SU-DHL-6 (cell line): ENCODE data around the gene VDAC1.

ENCODE experiments used
- H2AFZ ChIP-seq: fragments of 200-600 bp; sonication (generic); 2 replicates; pipeline ENCODE4 v1.6.1; 2014; ENCODE audit warnings: low read depth, mild to moderate bottlenecking, moderate library complexity, mixed read lengths, antibody characterized with exemption, low read length; ENCODE audit not compliant: severe bottlenecking
- H3F3A ChIP-seq: fragments of 200-600 bp; shearing (Covaris generic); 2 replicates; pipeline ENCODE4 v1.6.0; 2016; ENCODE audit warnings: antibody characterized with exemption, mild to moderate bottlenecking; ENCODE audit not compliant: insufficient read depth
- H3K27ac ChIP-seq: fragments of 200-600 bp; sonication (generic); 2 replicates; pipeline ENCODE4 v1.5.1; 2016; ENCODE audit warnings: low read depth, mild to moderate bottlenecking, low read length, moderate library complexity, mixed read lengths
- H3K27me3 ChIP-seq: fragments of 200-600 bp; sonication (generic), shearing (Covaris generic); 2 replicates; pipeline ENCODE4 v1.6.0; 2014; ENCODE audit warnings: mild to moderate bottlenecking, low read length
- H3K36me3 ChIP-seq: fragments of 200-600 bp; sonication (generic); 2 replicates; pipeline ENCODE4 v1.6.1; 2014; ENCODE audit warnings: mild to moderate bottlenecking, low read length, mixed read lengths
- H3K4me2 ChIP-seq: fragments of 300-600, 200-600 bp; shearing (Covaris generic), sonication (generic); 2 replicates; pipeline ENCODE4 v1.6.0; 2014; ENCODE audit warnings: low read length, low read depth, mild to moderate bottlenecking; ENCODE audit not compliant: poor library complexity, severe bottlenecking
- H3K4me3 ChIP-seq: fragments of 200-600 bp; sonication (generic); 2 replicates; pipeline ENCODE4 v1.5.1; 2014; ENCODE audit warnings: antibody characterized with exemption, low read length, mild to moderate bottlenecking, mixed read lengths; ENCODE audit not compliant: insufficient read depth, poor library complexity, severe bottlenecking
- H3K79me2 ChIP-seq: fragments of 200-600 bp; sonication (generic); 2 replicates; pipeline ENCODE4 v1.6.1; 2014; ENCODE audit warnings: mild to moderate bottlenecking, low read length, moderate library complexity; ENCODE audit not compliant: insufficient read depth
- H3K9ac ChIP-seq: fragments of 200-600 bp; sonication (generic); 2 replicates; pipeline ENCODE4 v1.7.0; 2014; ENCODE audit warnings: mild to moderate bottlenecking, low read length
- H3K9me2 ChIP-seq: fragments of 200-600 bp; sonication (generic); replicated peaks from 2 replicates; pipeline ENCODE4 v1.6.1; 2014; ENCODE audit warnings: low read length; ENCODE audit not compliant: insufficient read depth
- H3K9me3 ChIP-seq: fragments of 200-600 bp; sonication (generic); 2 replicates; pipeline ENCODE4 v1.6.1; 2014; ENCODE audit warnings: low read length, mixed read lengths; ENCODE audit not compliant: insufficient read depth
- H4K20me1 ChIP-seq: fragments of 200-600 bp; sonication (generic); 2 replicates; pipeline ENCODE4 v1.6.1; 2014; ENCODE audit warnings: low read depth, mild to moderate bottlenecking, antibody characterized with exemption, low read length, moderate library complexity, mixed read lengths
- EZH2phosphoT487 ChIP-seq: fragments of 200-600 bp; sonication (generic), shearing (Covaris generic); conservative IDR thresholded peaks from 2 replicates; pipeline ENCODE4 v1.6.1; 2018; ENCODE audit warnings: mild to moderate bottlenecking, antibody characterized with exemption, low read length, moderate library complexity, mixed read lengths
- TF ChIP-seq, protein P1 (sequence below): fragments of 200-600 bp; sonication (generic); IDR thresholded peaks from one replicate; pipeline ENCODE4 v1.5.1; 2017; ENCODE audit warnings: antibody characterized with exemption, mild to moderate bottlenecking, low read length, moderate library complexity; ENCODE audit not compliant: insufficient read depth, poor library complexity, severe bottlenecking

Gene VDAC1

DNA sequence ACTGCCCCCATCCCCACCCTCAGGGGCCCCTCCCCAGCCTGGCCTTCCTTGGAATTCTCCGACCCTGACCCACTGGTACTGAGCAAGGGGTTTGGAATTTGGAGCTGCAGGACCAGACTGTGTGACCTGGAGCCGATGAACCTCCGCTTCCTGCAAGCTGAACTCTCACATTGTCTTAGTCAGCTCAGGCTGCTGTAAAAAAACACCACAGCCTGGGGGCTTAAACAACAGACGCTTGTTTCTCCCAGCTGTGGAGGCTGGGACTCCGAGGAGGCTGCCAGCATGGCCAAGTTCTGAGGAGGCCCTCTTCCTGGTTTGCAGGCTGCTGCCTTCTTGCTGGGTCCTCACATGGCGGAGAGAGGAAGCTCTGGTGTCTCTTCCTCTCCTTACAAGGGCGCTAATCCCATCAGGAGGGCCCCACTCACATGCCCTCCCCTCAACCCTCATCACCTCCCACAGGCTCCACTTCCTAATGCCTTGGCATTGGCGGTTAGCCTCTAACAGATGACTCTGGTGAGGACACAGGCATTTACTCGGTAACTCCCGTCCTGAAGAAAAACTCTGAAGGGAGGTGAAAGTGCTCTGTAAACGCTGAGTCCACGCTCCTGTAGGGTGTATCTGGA lies 78.8 kb downstream of the VDAC1 start:
- Histone ChIP-seq H3F3A (no peaks in the 10 kb centered on the region), H3K27ac (no peak overlapping the region), H3K27me3 (no peaks in the 10 kb centered on the region), H3K9me2 (no peaks in the 10 kb centered on the region), H3K4me2 (no peak overlapping the region), H2AFZ (no peak overlapping the region), H4K20me1 (no peaks in the 10 kb centered on the region), H3K4me3 (no peak overlapping the region), H3K36me3 (no peaks in the 10 kb centered on the region), H3K9me3 (no peaks in the 10 kb centered on the region), H3K79me2 (no peaks in the 10 kb centered on the region), H3K9ac (no peak overlapping the region)
- TF ChIP-seq EZH2phosphoT487, result no peak
- TF ChIP-seq, protein P1, sequence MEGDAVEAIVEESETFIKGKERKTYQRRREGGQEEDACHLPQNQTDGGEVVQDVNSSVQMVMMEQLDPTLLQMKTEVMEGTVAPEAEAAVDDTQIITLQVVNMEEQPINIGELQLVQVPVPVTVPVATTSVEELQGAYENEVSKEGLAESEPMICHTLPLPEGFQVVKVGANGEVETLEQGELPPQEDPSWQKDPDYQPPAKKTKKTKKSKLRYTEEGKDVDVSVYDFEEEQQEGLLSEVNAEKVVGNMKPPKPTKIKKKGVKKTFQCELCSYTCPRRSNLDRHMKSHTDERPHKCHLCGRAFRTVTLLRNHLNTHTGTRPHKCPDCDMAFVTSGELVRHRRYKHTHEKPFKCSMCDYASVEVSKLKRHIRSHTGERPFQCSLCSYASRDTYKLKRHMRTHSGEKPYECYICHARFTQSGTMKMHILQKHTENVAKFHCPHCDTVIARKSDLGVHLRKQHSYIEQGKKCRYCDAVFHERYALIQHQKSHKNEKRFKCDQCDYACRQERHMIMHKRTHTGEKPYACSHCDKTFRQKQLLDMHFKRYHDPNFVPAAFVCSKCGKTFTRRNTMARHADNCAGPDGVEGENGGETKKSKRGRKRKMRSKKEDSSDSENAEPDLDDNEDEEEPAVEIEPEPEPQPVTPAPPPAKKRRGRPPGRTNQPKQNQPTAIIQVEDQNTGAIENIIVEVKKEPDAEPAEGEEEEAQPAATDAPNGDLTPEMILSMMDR, result no peak

DNA sequence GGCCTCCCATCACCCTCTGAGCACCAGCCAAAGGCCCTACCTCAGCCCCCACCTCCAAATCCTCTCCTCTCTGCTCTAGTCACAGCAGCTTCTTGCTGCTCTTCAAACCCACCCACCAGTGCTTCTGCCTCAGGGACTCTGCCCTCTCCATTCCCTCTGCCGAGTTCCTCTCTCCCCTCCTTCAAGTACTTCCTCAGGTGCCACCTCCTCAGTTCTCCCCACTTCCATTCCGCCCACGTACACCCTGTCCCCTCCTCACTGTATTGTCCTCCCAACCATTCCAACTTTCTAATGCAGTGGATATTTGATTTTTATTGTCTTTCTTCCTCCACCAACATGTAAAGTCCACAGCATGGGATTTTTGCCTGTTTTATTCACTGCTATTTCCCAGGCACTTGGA lies 79.5 kb downstream of the VDAC1 start:
- H4K20me1 ChIP-seq, result no peaks in the 10 kb centered on the region
- TF ChIP-seq, protein P1, result no peak
- no peak for TF ChIP-seq EZH2phosphoT487
- H3K4me3 ChIP-seq, result no peak overlapping the region
- no peaks in the 10 kb centered on the region for H3K9me3 ChIP-seq
- H3K27ac ChIP-seq, result no peak overlapping the region
- no peak overlapping the region for H2AFZ ChIP-seq
- H3K9ac ChIP-seq, result no peak overlapping the region
- no peaks in the 10 kb centered on the region for H3F3A ChIP-seq
- no peaks in the 10 kb centered on the region for H3K27me3 ChIP-seq
- no peaks in the 10 kb centered on the region for H3K9me2 ChIP-seq
- no peak overlapping the region for H3K4me2 ChIP-seq
- no peaks in the 10 kb centered on the region for H3K36me3 ChIP-seq
- no peaks in the 10 kb centered on the region for H3K79me2 ChIP-seq

DNA sequence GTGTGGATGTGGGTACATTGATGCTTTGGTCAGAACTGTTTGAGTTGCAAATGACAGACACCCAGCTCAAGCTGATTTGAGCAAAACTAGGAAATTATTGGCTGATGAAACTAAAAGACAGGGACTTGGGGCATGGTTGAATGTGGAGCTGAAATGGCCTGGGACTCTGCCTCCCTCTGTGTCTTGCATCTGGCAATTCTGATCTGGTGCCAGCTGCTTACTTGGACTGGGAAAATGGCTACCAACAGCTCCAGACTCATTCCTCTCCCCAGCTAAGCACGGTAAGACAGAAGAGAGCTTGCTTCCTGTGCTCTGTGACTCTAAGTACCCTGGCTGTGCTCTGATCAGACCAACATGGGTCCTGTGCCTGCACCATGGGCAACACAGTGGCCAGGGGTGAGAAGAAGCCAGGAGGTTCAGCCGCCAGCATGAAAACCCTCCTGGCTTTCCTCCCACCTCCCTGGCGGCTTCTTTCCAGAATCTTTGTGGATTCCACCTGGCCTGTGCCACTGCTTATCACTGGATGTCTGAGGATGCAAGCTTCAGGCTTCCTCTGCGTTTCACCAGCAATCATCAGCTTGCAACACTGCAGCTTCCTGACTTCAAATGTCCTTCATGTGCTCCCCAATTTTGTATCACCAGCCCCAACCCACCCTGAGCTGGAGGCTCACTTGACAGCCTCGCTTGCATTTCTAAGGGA lies 80.4 kb downstream of the VDAC1 start:
- no peak overlapping the region for H3K27ac ChIP-seq
- H3K4me3 ChIP-seq, result no peak overlapping the region
- no peaks in the 10 kb centered on the region for H4K20me1 ChIP-seq
- H2AFZ ChIP-seq, result no peak overlapping the region
- H3K9ac ChIP-seq, result no peak overlapping the region
- H3K27me3 ChIP-seq, result no peaks in the 10 kb centered on the region
- no peaks in the 10 kb centered on the region for H3K9me2 ChIP-seq
- no peak overlapping the region for H3K4me2 ChIP-seq
- no peaks in the 10 kb centered on the region for H3K9me3 ChIP-seq
- H3K79me2 ChIP-seq, result no peaks in the 10 kb centered on the region
- TF ChIP-seq, protein P1, result no peak
- no peak for TF ChIP-seq EZH2phosphoT487
- H3F3A ChIP-seq, result no peaks in the 10 kb centered on the region
- H3K36me3 ChIP-seq, result no peaks in the 10 kb centered on the region
